Epithelial cell of proximal tubule (primary cell): Measurements from ENCODE around the gene CHSY3. TPM values are rescaled to one million over a fixed set of nuclear protein-coding genes. Genes with fewer than 3 reads are reported as not detected.

Experiments used
- DNase-seq: peaks from one replicate; pipeline ENCODE4 v3.0.0-alpha.2; 2011; ENCODE audit warnings: low read depth
- H3K4me3 ChIP-seq: 2 replicates; pipeline ENCODE4 v1.5.1; 2011; ENCODE audit warnings: low read depth, mild to moderate bottlenecking, low read length
- total RNA-seq: library from RNA; depleted of rRNA; stranded (reverse); fragments of >200 nt; gene quantifications from 2 replicates; pipeline ENCODE4 v1.2.3, GENCODE V29; 2015
- TF ChIP-seq, protein P1 (sequence below): conservative IDR thresholded peaks from 2 replicates; pipeline ENCODE4 v1.5.1; 2012; ENCODE audit warnings: low read depth, mild to moderate bottlenecking, low read length

CHSY3 gene
- total RNA-seq, 1 donor from 2014 or later, result 1.7 TPM

DNA sequence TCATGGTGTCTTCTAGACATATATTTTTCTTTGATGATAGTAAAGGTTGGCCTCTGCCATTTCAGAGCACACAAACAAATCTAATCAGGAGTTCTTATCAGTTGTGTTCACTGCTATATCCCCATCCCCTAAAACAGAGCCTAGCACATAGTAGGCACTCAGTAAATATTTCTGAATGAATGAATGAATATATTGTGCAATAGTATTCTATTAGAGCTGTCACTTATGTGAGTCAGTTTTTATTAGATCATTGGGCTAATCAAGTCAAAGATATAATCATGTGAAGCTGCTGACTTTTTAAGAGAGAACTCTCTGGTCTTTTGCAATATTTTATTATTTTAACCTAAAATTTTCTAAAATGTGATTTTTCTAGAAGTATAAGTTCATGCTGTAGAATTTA is 84.2 kb downstream of the CHSY3 start:
- TF ChIP-seq, protein P1, sequence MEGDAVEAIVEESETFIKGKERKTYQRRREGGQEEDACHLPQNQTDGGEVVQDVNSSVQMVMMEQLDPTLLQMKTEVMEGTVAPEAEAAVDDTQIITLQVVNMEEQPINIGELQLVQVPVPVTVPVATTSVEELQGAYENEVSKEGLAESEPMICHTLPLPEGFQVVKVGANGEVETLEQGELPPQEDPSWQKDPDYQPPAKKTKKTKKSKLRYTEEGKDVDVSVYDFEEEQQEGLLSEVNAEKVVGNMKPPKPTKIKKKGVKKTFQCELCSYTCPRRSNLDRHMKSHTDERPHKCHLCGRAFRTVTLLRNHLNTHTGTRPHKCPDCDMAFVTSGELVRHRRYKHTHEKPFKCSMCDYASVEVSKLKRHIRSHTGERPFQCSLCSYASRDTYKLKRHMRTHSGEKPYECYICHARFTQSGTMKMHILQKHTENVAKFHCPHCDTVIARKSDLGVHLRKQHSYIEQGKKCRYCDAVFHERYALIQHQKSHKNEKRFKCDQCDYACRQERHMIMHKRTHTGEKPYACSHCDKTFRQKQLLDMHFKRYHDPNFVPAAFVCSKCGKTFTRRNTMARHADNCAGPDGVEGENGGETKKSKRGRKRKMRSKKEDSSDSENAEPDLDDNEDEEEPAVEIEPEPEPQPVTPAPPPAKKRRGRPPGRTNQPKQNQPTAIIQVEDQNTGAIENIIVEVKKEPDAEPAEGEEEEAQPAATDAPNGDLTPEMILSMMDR, result no peak
- H3K4me3 ChIP-seq, result no peak overlapping the region
- DNase-seq, result no peak

- DNase-seq, result no peak
- no peak overlapping the region for H3K4me3 ChIP-seq
- TF ChIP-seq, protein P1, result no peak
Observed at GRCh38 chr5:129991780-129992179, 87.5 kb downstream of the CHSY3 start.

DNA sequence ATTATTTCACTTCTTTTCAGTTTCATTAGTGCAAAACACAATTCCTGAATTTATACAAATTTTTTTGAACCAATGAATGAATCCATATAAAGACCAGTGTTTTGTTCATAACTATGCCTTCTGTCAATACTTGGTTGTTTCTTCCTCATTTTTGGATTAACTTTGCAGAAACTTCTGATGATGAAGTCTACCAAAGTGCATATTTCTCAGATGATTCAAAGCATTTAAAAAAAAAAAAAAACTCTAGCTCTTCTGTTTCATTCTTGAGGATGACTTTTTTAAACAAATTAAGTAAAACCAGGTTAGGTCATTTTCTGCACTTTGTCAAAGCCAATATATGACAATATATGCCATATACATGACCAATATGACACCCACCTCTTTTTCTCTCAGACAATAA is 92.6 kb downstream of the CHSY3 start:
- no peak for DNase-seq
- no peak overlapping the region for H3K4me3 ChIP-seq
- TF ChIP-seq, protein P1, result no peak

- H3K4me3 ChIP-seq, result no peak overlapping the region
- no peak for DNase-seq
- TF ChIP-seq, protein P1, result no peak
Observed at GRCh38 chr5:130000460-130000859, 96.2 kb downstream of the CHSY3 start.

DNA sequence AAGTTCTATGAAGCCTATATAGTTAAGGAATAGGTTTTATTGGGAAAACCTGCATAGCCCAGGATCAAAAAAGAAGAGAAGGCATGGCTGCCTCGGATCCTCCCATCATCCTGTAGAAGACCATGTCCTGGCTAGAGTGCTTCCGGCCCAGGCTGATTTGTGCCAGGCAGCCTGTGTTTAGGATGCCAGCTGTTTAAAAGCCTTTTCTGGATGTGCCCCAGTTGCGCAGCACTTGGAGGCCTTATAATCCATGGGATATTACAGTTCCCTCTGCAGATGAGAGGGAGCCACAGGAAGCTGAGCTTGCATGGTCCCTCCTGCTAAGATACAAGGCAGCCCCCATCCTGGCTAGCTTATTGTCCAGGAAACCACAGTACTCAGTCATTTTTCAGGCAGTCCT is 97.9 kb downstream of the CHSY3 start:
- H3K4me3 ChIP-seq, result no peak overlapping the region
- DNase-seq, result no peak
- TF ChIP-seq, protein P1, result no peak

DNA sequence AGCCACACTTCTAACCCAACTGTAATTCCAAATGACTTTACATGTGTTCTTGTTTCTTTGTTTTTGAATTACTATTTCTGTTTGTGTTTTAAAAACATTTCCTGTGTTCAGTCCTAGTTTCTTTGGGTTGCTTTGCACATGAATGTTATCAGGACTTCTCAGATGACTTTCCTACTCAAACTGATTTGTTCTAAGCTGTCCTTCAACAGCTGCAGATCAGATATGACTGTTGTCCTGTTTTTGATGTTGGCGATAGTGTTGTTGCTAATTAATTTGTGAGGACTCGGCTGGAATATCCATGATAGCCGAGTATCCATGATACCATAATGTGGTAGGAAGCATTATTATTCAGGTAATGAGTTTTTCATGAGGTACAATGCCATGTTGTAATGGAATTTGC is 98.6 kb downstream of the CHSY3 start:
- no peak overlapping the region for H3K4me3 ChIP-seq
- TF ChIP-seq, protein P1, result no peak
- DNase-seq, result no peak

DNA sequence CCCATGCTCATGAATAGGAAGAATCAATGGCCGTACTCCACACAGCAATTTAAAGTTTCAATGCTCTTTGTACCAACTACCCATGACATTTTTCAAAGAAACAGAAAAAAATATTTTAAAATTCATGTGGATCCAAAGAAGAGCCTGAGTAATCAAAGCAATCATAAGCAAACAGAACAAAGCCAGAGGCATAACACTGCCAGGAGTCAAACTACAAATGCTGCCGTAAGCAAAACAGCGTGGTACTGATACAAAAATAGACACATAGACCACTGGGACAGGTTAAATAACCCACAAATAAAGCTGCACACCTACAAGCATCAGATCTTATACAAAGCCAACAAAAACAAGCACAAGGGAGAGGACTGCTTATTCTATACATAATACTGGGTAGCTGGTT is 107.7 kb downstream of the CHSY3 start:
- no peak for DNase-seq
- H3K4me3 ChIP-seq, result no peak overlapping the region
- TF ChIP-seq, protein P1, result no peak
